Measurements from ENCODE around the gene NGLY1.

The NGLY1 gene, protein sequence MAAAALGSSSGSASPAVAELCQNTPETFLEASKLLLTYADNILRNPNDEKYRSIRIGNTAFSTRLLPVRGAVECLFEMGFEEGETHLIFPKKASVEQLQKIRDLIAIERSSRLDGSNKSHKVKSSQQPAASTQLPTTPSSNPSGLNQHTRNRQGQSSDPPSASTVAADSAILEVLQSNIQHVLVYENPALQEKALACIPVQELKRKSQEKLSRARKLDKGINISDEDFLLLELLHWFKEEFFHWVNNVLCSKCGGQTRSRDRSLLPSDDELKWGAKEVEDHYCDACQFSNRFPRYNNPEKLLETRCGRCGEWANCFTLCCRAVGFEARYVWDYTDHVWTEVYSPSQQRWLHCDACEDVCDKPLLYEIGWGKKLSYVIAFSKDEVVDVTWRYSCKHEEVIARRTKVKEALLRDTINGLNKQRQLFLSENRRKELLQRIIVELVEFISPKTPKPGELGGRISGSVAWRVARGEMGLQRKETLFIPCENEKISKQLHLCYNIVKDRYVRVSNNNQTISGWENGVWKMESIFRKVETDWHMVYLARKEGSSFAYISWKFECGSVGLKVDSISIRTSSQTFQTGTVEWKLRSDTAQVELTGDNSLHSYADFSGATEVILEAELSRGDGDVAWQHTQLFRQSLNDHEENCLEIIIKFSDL

DNA sequence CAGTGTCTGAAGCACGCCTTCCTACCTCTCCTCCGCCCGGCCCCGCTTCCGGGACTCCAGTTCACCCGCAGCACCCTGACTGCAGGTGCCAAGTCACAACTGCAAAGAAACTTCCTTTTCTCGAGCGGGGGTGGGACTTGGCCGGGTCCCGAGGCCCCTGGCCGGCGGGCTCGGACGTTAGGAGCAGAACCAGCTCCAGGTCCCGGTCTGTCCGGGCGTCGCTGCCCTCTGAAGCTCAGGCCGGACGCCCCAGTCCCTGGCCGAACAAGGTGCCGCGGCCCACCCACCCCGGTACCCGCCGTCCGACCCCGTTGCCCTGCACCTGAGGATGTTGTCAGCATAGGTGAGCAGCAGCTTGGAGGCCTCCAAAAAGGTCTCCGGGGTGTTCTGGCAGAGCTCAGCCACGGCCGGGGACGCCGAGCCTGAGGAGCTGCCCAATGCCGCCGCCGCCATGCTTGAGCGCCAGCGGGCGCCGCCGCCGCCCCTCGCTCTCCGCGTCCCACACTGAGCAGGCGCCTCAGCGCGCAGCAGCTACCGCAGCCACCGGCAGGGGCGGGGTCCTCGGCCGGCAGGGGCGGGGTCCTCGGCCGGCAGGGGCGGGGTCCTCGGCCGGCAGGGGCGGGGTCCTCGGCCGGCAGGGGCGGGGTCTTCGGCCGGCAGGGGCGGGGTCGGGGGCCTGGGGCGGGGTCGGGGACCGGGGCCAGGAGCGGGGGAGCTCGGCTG is at the start of gene NGLY1:
Gene NGLY1, minus strand, starts transcription at position 506 of the 723 bp plus-strand sequence. Its CDS starts 53 bp downstream, at position 453.
- DNase-seq, result peak in 55 of 56 donors; percentile 13 to 92 (median 75)

DNA sequence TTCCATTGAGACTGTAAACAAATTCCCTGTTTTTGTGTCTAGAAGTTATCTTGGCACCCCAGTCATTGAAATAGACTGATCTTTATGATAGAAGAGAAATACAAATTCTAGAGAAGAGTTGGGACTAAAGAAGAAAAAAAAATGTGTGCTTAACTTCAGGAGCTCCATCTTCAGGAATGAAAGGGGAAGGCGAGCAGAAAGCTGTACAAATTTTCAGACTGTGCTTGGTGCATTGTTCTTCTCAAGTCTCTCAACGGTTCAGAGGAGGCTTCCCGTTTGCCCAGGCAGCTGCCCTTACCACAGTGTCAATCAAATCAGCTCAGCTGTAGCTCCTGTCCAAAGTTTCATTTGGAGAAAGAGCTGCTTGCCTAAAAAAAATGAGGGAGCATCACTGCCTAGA is 48.3 kb upstream of the NGLY1 start:
- DNase-seq, result no peak

DNA sequence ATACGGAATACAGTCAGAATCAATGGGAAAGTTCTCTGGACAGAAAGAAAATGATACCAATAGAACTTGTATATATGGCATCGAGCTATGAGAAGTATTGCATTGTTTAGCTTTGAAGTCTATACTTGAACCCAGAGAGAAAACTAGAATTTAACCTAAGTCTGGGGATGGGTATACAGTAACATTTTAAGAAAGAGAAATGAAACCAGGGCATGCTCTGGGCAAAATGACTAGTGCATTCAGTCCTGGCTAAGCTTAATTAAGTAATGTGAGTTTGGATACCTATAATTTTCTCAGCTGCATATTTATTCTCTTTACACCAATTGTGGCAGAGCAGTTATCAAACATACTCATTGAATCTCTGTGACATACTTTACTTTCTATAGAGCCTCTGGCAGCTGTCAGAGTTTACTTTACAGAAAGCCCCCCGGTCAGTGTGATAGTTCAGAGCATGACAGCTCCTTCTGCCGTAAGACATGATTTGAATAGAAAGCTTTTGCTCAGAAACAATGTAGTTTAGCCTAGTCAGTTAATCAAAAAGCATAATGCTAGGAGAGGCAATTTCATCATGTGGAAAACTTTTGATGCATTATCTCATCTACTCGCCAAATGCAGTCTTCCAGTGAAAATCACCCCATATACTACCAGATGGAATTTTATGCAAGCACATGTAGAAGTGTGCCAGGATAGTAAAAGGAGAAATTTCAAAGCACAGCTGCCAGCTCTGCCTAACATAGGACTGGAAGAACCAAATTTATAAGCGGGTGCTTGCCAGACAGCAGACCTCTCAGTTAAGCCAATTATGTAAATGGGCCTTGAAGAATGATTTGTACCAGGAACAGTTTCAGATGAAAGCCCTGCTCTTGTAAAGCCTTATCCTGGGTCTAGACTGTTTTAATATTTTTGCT is 47.4 kb upstream of the NGLY1 start:
- DNase-seq, result no peak

DNA sequence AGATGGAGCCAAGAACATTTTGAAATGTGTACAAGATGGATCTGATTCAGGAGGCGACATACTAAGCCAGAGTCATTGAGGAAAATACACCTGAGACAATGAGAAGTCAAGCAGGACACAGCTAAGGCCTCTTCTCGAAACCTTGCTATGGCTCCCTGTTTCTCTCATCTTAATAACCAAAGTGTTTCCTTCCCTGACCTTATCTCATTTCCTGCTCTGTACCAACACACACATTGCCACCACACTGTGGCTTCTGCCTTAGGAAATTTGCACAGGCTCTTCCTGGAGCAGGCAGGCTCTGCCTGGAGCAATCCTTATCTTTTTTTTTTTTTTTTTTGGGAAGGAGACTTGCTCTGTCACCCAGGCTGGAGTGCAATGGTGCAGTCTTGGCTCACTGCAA is 43.3 kb upstream of the NGLY1 start:
- DNase-seq, result no peak

DNA sequence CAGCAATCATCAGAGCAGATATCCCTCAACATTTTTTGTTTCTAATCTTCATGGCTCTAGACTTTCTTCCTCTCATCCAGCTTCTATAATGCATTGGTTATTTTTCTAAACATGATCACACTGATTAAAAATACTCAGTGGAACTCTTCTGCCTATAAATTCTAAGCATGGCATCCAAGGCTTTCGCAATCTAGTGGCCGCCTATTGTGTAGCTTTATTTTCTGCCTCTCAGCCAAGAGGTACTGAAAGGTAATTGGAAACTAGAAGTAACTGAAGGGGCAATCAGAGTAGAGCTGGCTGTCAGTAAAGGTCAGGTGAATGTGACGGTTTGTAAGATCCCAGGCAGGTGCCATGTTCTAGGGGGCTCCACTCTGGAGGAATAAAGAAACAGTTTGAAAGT is 40.1 kb upstream of the NGLY1 start:
- DNase-seq, result no peak

DNA sequence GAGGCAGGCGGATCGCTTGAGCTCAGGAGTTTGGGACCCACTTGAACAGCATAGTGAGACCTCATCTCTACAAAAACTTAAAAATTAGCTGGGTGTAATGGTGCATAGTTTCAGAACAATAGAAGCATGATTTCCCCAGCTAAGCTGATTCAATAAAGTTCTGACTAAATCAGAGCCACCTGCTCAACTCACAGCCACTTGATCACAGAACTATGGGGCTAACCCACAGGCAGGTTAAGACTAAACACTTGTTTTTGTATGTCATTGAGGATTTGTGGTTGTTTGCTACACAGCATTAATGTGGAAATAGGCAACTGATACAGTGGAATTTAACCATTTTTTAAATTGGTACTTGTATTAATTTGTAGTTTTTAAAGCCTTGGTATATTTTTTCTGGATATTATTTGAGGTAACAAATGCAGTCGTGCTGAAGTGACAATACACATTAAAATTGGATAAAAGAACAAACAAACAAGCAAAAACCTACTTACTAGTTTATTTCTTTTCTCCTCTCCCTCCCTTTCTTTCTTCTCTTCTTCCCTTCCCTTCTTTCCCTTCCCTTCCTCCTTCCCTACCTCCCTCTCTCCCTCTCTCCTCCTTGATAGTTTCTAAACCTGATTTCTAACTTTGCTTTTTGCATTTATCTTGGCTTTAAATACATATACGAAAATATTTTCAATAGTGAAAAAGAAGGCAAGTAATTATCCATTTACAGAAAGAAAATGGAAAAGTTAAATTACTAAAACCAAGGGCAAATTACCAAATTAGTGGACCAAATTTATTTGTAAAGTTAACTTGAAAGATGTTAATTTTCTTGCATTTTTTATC is 38.7 kb upstream of the NGLY1 start:
- no peak for DNase-seq

DNA sequence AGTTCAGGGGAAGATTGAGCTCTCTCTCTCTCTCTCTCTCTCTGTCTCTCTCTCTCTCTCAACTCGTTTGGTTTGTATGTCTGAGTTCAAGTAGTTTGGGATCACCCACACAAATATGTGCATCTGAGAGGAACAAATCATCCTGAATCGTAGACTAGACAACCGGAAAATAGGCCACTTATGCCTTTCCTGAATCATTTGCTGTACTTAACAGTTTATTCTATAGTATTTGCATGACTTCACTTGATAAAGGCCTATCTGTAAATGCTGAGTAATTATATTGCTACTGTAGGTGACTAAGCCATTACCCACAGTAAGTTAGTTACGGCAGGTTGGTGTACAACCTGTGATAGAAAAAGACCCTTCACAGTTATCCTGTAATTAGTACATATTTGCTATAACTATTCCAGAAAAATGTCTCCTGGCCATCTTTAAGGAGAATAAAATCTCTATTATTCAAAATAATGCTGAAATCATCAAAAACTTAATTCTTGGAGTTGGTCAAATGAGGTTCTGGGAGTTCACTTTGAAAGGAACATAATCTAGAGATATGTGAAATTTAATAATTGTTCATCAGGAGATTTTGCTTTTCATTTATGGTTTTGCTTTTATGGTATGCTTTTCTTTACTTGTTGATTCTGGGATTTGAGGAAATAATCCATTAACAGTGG is 37.7 kb upstream of the NGLY1 start:
- DNase-seq, result no peak

DNA sequence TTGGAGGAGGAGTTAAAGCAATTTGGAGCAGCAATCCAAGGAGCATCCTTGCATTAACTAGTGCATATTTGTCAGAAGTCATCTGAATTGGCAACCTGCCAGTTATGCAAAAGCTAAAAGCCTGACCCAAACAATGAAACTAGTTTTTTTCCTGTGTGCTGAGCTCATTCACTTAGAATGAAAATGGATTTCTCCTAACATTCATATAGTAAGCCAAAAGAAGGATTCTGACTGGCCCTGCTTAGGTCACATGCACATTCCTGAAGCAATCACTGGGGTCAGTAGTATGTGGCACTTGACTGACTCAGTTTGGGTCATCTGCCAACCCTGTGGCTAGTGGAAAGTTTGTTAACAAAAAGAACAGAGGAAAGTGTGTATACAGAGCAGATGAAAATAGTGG is 37.1 kb upstream of the NGLY1 start:
- DNase-seq, result peak in 2 of 56 donors; percentile 26 to 66

DNA sequence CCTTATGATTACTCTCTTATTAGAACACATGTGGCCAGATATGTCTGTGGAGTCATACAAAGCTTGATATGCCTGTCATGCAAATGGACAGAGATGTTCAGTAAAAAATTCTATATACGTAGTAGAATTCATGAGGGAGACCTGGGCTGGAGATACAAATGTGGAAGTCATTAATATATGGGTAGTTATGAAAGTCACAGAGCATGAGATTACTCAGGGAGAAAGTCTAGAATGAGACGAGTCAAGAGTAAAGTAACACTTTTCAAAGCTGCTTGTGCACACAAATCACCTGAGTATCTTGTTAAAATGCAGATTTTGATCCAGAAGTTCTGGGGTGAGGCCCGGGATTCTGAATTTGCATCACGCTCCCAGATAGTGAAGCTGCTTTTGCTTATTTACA is 35.1 kb upstream of the NGLY1 start:
- no peak for DNase-seq

DNA sequence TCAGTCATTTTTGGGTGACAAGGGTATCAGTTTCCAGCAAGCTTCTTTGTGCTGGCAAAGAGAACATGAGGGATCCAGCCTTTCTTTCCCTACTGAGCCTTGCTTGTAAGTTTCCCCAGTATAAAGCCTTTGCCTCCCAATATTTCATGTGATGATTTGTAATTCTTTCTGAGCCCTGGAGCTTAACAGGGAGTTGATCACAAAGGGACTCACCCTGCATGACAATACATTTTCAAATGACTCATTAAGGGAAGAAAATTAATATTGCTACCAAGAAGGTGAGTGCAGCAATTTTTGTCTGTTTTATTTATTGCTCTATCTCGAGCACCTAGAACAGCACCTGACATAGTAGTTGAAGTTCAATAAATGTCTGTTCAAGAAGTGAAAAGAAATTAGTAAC is 34.4 kb upstream of the NGLY1 start:
- DNase-seq, result no peak

DNA sequence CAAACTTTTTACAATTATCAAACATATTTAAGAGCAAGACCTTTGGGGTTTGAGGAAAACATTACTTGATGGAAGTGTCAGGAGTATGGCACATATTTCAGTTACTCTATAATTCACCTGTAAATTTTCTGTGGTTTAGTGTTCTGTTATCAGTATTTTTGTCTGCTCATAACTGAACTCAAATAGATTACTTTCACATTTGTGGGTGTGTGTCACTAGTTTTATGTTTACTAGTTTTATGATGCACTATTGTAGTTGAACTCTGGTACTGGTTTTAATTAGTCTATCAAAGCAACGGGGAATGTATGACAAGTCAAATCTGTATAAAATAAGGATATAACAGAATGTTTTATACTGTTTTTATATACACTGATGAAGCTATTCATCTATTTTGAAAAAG is 33.9 kb upstream of the NGLY1 start:
- DNase-seq, result no peak

DNA sequence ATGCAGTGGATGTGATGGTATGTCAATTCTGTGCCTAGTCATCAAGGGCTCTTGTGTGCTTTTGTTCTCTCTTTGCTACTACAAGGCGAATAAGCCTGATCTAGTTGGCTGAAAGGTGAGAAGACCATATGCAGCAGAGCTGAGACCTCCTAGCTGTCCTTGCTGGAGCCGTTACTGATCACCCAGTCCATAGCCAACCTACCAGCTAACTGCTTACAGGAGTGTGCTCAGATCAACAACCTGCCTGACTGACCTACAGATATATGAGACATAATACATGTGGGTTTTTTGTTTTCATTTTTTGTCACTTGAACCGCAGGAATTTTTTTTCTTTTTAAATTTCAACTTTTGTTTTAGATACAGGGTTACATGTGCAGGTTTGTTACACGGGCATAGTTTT is 29.4 kb upstream of the NGLY1 start:
- DNase-seq, result no peak

DNA sequence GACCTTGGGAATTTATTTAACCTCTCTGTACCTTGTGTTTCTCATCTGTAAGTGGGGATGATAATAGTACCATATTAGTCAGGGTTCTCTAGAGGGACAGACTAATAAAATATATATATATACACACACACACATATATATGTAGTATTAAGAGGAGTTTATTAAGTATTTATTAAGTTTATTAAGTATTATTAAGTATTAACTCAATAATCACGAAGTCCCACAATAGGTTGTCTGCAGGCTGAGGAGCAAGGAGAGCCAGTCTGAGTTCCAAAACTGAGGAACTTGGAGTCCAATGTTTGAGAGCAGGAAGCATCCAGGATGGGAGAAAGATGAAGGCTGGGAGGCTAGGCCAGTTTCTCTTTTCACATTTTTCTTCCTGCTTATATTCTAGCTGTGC is 21.4 kb upstream of the NGLY1 start:
- DNase-seq, result no peak

DNA sequence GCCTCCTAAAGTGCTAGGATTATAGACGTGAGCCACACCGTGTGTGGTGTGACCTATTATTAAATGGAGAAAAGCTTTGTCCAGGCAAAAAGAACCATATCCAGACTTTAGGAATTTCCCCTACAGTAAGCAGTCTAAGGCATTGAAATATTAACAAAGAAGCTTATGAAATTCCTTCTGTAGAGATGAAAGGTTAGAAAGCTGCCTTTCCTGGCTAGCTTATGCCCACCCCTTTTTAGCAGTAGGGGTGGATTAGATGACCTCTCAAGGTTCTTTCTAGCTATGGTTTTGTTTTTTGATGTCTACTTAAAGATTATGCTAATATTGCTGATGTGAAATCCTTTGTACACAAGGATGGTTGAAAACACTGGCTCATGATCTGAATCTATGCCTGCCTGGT is 20.6 kb upstream of the NGLY1 start:
- no peak for DNase-seq

DNA sequence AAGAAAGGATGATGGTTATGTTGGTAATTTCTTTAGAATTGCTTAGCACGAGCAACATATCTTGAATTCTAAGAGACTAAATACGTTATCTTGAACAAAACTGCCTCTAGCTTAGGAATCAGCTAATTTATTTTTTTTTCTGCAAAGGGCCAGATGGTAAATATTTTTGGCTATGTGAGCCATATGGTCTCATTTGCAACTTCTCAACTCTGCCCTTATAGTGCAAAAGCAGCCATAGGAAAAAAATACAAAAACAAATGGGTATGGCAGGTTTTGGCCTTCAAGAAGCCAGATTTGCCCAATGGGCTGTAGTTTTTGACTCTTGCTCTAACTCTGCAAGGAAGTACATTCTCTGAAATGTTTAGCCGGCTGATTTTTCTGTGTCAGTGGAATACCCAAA is 18.5 kb upstream of the NGLY1 start:
- no peak for DNase-seq

DNA sequence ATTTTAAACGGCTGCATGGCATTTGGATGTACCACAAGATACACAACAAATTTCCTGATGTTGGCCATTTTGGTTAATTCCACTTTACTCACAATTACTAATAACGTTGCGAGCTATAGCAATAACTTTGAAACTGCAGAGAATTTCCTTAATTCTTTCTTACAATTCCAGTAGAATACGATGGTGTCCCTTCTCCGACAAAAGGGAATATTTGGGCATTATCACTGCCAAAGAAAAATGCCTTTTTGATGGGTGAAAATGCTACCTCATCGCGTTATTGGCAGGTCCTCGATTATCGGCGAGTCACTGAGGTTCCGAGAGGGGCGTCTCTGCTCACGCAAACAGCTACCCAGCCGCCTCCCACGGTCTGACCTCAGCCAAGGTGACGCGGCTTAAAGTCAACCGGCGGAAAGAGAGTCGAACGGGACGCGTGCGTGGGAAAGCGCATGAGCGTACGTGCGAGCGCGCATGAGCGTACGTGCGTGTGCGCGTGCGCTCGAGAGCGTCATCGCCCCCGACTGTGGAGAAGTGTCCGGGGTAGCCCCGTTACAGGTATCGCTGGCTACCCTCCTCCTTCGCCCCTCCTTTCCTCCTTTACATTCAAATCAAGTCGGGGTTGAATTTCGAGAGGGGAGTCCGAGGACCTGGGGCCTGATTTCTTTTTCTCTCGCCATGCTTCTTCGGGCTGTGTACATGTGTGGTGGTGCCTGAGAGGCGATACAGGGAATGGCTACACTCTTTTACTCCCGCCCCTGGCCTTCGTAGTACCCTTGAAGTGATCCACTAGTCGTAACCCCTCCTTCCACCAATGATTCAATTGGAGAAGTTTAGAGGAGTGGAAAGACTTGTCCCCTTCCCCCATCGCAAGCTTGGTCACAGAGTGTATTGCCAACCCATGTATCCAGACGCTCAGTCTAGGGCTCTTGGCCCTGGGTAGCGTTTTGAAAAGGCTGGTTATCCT is 6.6 kb upstream of the NGLY1 start, which contains the start of gene OXSM:
Gene OXSM, plus strand, starts transcription at position 495 of the 961 bp plus-strand sequence. CDS start 931 bp downstream, outside the sequence.
- DNase-seq, result peak; percentile 10 to 89 (median 73)

DNA sequence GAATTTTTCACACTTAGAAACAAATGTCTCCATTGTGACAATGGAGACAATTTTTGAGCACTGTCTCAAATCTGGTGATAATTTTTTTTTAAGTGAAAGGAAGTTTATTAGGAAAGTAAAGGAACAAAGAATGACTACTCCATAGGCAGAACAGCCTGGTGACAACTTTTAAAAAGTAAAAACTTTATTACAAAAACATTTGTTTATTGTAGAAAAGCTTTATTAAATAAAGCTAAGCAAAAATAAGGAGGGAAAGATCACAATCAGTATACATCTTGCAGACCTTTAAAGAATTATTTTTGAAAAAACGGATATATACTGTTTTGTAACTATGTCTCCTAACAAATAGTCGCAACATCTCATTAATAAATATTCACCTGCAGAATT is 6.0 kb upstream of the NGLY1 start:
- DNase-seq, result no peak

DNA sequence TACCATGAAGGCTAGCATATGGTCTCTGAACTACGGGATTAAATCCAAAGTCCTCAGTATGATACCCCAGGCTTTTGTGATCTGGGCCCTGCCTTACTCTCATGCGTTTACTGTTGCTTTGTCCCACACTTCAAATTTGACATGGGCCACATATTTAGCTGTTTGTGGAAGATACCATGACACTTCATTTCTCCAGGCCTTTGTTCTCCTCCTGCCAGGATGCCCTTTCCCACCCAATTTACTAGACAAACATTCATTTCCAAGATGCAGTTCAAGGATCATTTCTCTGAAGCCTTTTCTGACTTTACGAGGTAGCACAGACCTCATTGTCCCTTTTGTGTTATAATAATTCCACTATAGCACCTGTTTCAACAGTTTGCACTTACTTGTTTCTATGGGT is 4.4 kb upstream of the NGLY1 start:
- no peak for DNase-seq
